ENCODE results near the gene PNPLA1. TPM values are rescaled to one million over a fixed set of nuclear protein-coding genes. Genes with fewer than 3 reads are reported as not detected.

Gene PNPLA1
- polyA plus RNA-seq, 3 donors: 3.5 to 3.9 (median 3.8) TPM

GRCh38 chr6:36272234-36272633 is 2.4 kb downstream of the PNPLA1 start:
- no peaks in the 10 kb centered on the region for H4K20me1 ChIP-seq (ENCODE audit: insufficient read depth, low read length)
- Mint-ChIP-seq H3K27me3 (ENCODE audit: low read depth in 3 of 3) (peaks cover 0 to 10% (median 6%) of the 10 kb centered on the region in 3 donors), H3K4me1 (peaks cover 12% of the 10 kb centered on the region), H3K4me3 (no peak overlapping the region), H3K9me3 (peaks cover 0 to 1% (median 0%) of the 10 kb centered on the region in 7 donors), H3K36me3 (no peaks in the 10 kb centered on the region), H3K27ac (peak overlapping the region in 1 of 7 donors; percentile 43)
- H3K79me2 ChIP-seq (ENCODE audit: insufficient read depth, low read length): no peaks in the 10 kb centered on the region
- no peak for TF ChIP-seq CTCF (IDR thresholded peaks at IDR 0.05)
- no peaks in the 10 kb centered on the region for H3K9me3 ChIP-seq (replicated peaks in 1 of 2; ENCODE audit: control insufficient read depth in 1 of 2, insufficient read depth in 1 of 2, low read length in 2 of 2)
- 92% methylated on average over 7 of the region's 8 CpGs for WGBS (ENCODE audit: insufficient coverage)
- H3K9ac ChIP-seq (ENCODE audit: insufficient read depth, low read length, poor library complexity, severe bottlenecking): no peak overlapping the region
- intact Hi-C loops (cut with micrococcal nuclease): no loop called here
- H3K4me3 ChIP-seq (replicated peaks in 1 of 3; ENCODE audit: low read depth in 2 of 3, low read length in 3 of 3): no peak overlapping the region
- peaks cover 3 to 8% of the 10 kb centered on the region in 2 donors for H3K4me1 ChIP-seq (ENCODE audit: control insufficient read depth in 1 of 2, insufficient read depth in 2 of 2, low read length in 2 of 2)
- no peak overlapping the region for H3K27ac ChIP-seq (ENCODE audit: low read depth in 1 of 2, low read length in 2 of 2)
- H2AFZ ChIP-seq (ENCODE audit: insufficient read depth, low read depth, low read length, poor library complexity, severe bottlenecking): no peak overlapping the region
- H3K27me3 ChIP-seq (ENCODE audit: control insufficient read depth in 2 of 2, insufficient read depth in 2 of 2, low read length in 2 of 2): no peaks in the 10 kb centered on the region
- DNase-seq: no peak
- no peak overlapping the region for H3K4me2 ChIP-seq (replicated peaks; ENCODE audit: extremely low read depth, low read length, poor library complexity, severe bottlenecking)
- H3K36me3 ChIP-seq (replicated peaks in 1 of 2; ENCODE audit: control insufficient read depth in 1 of 2, insufficient read depth in 2 of 2, low read length in 2 of 2): no peaks in the 10 kb centered on the region

GRCh38 chr6:36273067-36273466 is 3.2 kb downstream of the PNPLA1 start:
- WGBS (ENCODE audit: insufficient coverage): no CpG with 5 or more reads among the region's 5 CpGs

More at GRCh38 chr6:36273067-36273466, 3.2 kb downstream of the PNPLA1 start:
- Mint-ChIP-seq H3K4me3 (no peak overlapping the region), H3K4me1 (peaks cover 18% of the 10 kb centered on the region), H3K36me3 (no peaks in the 10 kb centered on the region), H3K27ac (no peak overlapping the region), H3K9me3 (peaks cover 0 to 1% (median 0%) of the 10 kb centered on the region in 7 donors), H3K27me3 (ENCODE audit: low read depth in 3 of 3) (peaks cover 0 to 14% (median 3%) of the 10 kb centered on the region in 3 donors)
- no peaks in the 10 kb centered on the region for H3K27me3 ChIP-seq (ENCODE audit: control insufficient read depth in 2 of 2, insufficient read depth in 2 of 2, low read length in 2 of 2)
- no peak for DNase-seq
- no peaks in the 10 kb centered on the region for H3K9me3 ChIP-seq (replicated peaks in 1 of 2; ENCODE audit: control insufficient read depth in 1 of 2, insufficient read depth in 1 of 2, low read length in 2 of 2)
- H3K9ac ChIP-seq (ENCODE audit: insufficient read depth, low read length, poor library complexity, severe bottlenecking): no peak overlapping the region
- no peak overlapping the region for H3K4me3 ChIP-seq (replicated peaks in 1 of 3; ENCODE audit: low read depth in 2 of 3, low read length in 3 of 3)
- H2AFZ ChIP-seq (ENCODE audit: insufficient read depth, low read depth, low read length, poor library complexity, severe bottlenecking): no peak overlapping the region
- TF ChIP-seq CTCF (IDR thresholded peaks at IDR 0.05): no peak
- H3K79me2 ChIP-seq (ENCODE audit: insufficient read depth, low read length): no peaks in the 10 kb centered on the region
- intact Hi-C loops (cut with micrococcal nuclease): no loop called here
- H3K4me2 ChIP-seq (replicated peaks; ENCODE audit: extremely low read depth, low read length, poor library complexity, severe bottlenecking): no peak overlapping the region
- H3K27ac ChIP-seq (ENCODE audit: low read depth in 1 of 2, low read length in 2 of 2): no peak overlapping the region
- peaks cover 7 to 15% of the 10 kb centered on the region in 2 donors for H3K4me1 ChIP-seq (ENCODE audit: control insufficient read depth in 1 of 2, insufficient read depth in 2 of 2, low read length in 2 of 2)
- H3K36me3 ChIP-seq (replicated peaks in 1 of 2; ENCODE audit: control insufficient read depth in 1 of 2, insufficient read depth in 2 of 2, low read length in 2 of 2): no peaks in the 10 kb centered on the region
- no peaks in the 10 kb centered on the region for H4K20me1 ChIP-seq (ENCODE audit: insufficient read depth, low read length)

Measured in CD14-positive monocyte (primary cell).